Retinal pigment epithelial cell (primary cell): ENCODE results near the gene ARL16.
"Not testable (repeated sequence)": the region's sequence is repeated elsewhere in the genome, so short reads cannot be mapped to it uniquely, and the experiment has no call there.

Experiments used
- DNase-seq: peaks from one replicate; pipeline ENCODE4 v3.0.0-alpha.2; 2010; ENCODE audit warnings: low read depth
- H3K4me3 ChIP-seq: 2 replicates; pipeline ENCODE4 v1.5.1; 2011; ENCODE audit warnings: mild to moderate bottlenecking, low read length, control low read depth, moderate library complexity
- CTCF ChIP-seq: conservative IDR thresholded peaks from 2 replicates; pipeline ENCODE4 v1.5.1; 2011; ENCODE audit warnings: low read depth, low read length, control low read depth, inconsistent platforms

The ARL16 gene

GRCh38 chr17:81683208-81683583 is 401 bp downstream of the ARL16 start:
- H3K4me3 ChIP-seq = peak overlapping the region; percentile 90
- no peak for DNase-seq
- no peak for TF ChIP-seq CTCF

GRCh38 chr17:81682565-81683207 is 911 bp downstream of the ARL16 start:
- peak overlapping the region; percentile 90 for H3K4me3 ChIP-seq
- TF ChIP-seq CTCF = no peak
- no peak for DNase-seq

GRCh38 chr17:81681672-81682071 is 1.9 kb downstream of the ARL16 start:
- H3K4me3 ChIP-seq = no peak overlapping the region
- TF ChIP-seq CTCF = no peak
- DNase-seq = no peak

GRCh38 chr17:81680150-81680549 is 3.4 kb downstream of the ARL16 start:
- DNase-seq = no peak
- H3K4me3 ChIP-seq = no peak overlapping the region
- no peak for TF ChIP-seq CTCF

- no peak for DNase-seq
- TF ChIP-seq CTCF = no peak
- no peak overlapping the region for H3K4me3 ChIP-seq
Measured at GRCh38 chr17:81676906-81677305, 6.7 kb downstream of the ARL16 start.

GRCh38 chr17:81675515-81676221 is 7.9 kb downstream of the ARL16 start:
- TF ChIP-seq CTCF = peak; percentile 47
- DNase-seq, H3K4me3 ChIP-seq: not testable (repeated sequence)
